HG03439 (cell line): ENCODE results near the gene GOSR2.
"Not testable (repeated sequence)": the region's sequence is repeated elsewhere in the genome, so short reads cannot be mapped to it uniquely, and the experiment has no call there.

Source experiments
- ATAC-seq: cut with Tn5 transposase; IDR thresholded peaks from one replicate; pipeline ENCODE4 v1.9.1; 2021; ENCODE audit warnings: mild to moderate bottlenecking, moderate library complexity; ENCODE audit not compliant: unreplicated experiment

Gene GOSR2

DNA sequence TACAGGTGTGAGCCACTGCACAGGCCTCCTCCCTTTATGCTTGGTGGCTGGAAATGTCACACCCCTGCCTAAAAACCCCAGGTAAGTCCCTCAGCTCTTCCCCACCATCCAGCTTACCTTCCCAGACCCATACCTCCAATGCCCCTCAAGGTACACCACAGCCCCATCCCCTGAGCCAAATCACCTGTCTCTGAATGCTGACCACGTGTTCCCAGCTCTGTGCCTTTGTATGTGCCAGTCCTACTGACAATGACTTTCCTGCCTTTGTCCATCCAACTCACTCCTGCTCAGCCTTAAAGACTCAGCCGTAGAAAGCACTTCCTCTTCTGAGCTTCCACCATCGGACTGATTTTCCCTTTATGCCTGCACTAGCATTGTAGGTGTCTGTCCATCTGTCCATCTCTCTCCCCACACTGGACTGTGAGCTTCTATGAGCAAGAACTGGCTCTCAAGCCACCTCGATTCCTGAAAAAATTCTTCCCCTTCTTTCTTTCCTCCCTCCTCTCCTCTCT is 30.7 kb upstream of the GOSR2 start:
- ATAC-seq = no peak

DNA sequence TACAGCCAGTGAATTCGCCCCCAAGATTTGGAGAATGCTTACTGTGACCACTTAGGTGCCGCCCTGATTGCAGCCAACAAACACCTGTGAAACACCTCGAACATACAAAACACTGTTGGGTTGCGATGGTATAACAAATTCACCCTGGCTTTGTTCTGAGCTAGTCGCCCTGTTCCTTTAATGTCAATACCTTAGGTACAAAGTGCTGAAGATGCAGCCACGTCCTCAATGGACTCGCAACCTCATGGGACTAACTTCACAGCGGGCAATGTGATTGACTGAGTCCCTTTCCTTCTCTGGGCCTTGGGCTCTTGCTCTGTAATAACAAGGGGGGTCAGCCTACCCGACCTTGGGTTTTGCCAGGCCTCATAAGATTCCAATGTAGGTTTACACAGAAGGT is 28.9 kb upstream of the GOSR2 start:
- ATAC-seq = no peak

DNA sequence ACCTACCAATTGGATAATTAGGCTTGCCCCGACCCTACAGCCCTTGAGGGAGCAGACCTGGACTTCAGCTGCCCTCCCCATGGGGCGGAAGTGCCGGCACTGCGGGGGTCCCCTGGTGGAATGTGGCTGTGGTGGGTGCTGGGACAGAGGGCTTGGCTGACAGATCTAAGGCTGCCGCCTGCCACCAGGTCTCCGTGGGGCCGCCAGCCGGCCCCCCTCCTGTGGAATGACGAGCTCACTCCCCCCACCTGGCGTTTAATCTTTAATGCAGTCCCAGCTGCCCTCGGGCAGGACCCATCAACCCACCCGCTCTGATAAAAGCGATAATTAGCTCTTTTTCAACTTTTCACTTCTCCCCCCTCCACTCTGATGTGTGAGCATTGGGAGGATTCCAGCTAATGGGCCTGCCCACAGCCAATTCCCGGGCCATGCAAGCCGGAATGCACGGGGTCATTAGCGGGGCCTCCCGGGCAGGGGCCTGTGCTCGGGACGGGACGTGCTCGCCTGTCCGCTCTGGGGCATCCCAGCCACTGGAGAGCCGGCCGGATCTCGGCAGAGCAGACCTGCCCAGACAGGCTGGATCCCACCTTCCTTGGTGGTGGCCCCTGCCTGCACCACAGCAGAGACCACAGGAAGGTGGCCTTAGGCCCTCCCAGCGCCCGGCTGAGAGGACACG is 28.3 kb upstream of the GOSR2 start:
- ATAC-seq = no peak

DNA sequence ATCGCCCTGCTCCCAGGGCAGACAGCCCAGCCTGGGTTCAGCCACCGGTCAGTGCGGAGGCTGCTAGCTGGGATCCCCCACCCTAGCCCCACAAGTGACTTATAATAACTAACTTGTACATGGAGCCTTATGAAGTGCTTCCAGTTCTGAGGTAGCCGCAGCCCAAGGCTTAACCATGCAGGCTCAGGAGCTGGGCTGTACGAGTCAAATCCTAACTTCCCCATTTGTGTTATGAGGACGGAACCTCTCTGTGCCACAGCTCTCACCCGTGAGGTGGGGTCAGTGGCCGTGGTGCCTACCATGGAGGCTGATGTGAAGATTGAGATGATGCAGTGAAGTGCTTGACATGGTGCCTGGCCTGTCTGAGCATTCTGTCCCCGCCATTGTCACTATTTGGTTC is 27.8 kb upstream of the GOSR2 start:
- ATAC-seq = no peak

DNA sequence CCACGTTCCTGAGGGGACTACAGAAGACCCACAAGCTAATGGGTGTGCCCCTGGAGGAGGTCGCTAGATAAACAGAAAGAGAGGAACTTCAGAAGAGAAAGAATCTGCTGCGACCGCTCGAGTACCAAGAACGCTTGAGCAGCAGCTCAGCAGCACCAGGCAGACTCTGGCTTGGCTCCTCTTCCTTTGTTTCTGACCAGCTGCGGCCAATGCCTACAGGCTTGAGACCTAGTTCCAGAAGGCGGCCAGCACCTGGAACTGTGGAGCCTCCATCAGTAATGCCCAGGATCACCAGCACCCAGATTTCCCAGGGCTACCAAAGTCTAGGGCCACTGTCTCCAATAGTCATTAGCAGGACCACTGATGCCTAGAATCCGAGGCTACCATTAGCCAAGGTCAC is 26.0 kb upstream of the GOSR2 start:
- no peak for ATAC-seq

DNA sequence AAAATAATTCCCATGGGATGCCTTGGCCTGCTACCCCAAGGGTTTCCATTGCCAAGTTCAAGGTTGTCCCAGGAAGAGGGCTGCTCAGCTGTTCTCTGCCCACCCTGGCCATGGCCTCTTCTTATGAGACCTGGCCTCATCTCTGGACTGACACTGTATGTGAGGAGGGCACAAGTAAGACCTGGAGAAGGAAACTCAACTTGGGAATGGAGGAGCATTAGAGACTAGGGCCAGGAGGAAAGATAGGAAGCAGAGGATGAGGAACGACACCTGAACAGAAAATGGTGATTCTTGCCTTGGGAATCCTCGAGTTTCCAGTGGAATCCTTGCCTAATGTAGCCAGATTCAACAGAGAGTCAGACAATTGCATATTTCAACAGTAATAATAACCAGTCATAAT is 24.6 kb upstream of the GOSR2 start:
- ATAC-seq = no peak

DNA sequence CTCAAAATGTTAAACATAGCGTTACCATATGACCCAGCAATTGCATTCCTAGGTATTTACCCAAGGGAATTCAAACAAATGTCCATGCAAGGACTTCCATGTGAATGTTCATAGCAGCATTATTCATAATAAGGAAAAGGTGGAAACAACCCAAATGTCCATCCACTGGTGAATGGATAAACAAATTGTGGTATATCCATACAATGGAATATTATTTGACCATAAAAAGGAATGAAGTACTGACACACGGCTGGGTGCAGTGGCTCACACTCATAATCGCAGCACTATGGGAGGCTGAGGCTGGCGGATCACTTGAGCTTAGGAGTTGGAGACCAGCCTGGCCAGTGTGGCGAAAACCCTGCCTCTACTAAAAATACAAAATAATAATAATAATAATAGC is 24.1 kb upstream of the GOSR2 start:
- no peak for ATAC-seq

DNA sequence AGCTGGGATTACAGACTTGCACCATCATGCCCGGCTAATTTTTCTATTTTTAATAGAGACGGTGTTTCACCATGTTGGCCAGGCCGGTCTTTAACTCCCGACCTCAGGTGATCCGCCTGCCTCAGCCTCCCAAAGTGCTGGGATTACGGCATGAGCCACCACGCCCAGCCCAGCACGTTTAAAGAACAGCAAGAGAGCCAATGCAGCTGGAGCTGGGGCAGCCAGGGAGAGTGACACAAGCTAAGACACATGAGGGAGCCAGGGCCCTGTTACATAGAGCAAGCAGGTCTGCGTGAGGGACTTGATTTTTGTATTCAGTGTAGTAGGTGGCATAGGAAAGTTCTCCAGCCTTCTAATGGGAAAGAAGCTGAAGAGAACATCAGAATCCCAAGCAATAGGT is 21.7 kb upstream of the GOSR2 start:
- no peak for ATAC-seq

DNA sequence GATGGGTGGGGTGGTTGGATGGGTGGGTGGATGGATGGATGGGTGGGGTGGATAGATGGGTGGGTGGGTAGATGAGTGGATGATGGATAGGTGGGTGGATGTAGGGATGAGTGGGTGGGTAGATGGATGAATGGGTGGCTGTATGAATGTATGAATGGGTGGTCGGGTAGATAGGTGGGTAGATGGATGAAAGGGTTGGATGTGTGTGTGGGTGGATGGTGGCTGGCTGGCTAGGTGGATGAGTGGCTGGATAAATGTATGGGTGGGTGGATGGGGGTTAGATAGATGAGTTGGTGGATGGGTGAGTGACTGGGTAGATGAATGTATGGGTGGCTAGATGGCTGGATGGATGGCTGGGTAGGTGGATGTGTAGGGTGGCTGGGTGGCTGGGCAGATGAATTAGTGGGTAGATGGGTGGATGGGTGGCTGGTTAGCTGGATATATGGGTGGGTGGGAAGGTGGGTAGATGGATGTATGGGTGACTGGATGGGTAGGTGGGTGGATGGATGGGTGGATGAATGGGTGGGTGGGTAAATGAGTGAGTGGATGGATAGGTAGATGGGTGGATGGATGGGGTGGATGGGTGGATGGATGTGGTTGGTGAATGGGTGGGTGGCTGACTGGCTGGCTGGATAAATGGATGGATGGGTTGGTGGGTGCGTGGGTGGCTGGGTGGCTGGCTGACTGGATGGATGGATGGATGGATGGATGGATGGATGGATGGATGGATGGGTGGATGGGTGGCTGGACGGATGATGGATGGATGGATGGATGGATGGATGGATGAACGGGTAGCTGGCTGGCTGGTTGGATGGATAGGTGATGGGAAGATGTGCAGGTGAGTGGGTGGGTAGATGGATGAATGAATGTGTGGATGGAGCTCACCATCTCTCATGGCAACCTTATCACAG is 18.9 kb upstream of the GOSR2 start:
- ATAC-seq = no peak

DNA sequence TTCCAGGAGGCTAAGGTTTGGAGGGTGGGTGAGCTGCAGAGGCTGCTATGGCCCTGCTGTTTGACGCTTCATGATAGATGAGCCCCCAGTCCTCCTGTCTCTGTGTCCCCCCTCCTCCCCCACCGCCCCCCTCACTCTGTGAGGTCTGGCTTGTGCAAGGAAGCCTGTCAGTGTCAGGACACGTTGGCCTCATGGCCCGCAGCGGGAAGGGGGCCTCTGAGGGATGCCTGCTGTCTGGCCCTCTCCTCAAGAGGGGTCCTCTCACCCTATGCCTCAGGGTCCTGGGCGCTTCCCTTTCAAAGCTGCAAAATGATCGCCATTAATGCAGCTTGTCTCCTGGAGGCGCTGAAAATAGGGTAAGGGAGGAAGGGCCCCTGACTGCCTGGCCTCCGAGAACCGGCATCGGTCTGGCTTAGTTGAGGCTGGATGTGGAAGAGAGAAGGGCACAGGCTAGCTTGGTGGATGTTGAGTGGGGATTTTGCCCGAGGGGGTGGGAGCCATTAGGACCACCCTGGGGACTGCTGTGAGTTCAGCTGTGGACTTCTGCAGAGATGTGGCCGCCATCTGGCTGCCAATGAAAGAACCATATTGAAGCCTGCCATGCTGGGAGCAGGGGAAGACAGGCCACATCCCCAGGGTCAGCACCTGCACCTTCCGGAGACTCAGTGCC is 14.8 kb upstream of the GOSR2 start:
- ATAC-seq = no peak

DNA sequence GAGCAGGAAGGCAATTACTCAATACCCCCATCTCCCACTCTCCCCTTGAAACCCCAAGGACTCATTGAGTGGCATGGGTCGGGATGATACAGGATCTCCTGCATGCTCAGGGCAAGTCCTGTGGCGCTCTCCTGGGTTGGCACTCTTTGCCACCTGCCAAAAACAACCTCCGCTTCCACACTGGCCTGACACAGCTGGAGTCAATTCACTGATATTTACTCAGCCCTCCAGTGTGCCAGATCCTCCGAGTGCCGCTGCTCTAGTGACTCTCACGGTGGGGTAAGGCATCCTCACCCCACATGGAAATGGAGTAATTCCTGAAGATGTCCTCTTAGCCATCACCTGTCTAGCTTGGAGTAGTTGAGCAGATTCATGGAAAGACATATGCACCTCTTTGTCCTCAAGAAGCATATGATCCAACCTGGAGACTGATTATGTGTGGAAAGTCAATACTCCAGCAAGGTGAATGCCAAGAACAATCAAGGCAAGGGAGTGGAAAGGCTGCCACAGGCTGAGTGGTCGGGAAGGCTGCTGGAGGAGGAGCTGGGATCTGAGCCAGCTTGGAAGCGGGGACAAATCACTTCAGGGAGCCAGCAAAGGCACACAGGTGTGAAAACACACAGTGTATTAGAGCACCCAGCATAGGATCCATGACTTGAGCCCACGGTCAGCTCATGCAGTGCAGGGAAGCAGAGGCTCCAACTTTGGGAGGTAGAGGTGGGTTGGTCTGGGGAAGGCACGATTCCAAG is 12.6 kb upstream of the GOSR2 start:
- ATAC-seq = no peak

DNA sequence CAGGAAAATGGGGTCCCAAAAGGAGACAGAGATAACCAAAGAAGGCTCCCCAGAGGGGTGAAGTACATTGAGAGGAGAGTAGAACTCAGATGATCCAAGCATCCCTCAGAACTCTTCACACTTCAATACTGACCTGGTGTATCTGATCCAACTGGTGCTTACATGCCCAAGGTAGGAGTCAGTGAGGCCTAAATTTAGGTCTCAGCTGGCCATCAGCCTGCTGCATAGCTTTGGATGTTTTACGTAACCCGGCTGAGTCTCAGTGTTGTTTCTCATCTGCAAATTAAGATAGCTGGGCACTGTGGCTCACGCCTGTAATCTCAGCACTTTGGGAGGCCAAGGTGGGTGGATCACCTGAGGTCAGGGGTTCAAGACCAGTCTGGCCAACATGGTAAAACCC is 11.6 kb upstream of the GOSR2 start:
- ATAC-seq = no peak

DNA sequence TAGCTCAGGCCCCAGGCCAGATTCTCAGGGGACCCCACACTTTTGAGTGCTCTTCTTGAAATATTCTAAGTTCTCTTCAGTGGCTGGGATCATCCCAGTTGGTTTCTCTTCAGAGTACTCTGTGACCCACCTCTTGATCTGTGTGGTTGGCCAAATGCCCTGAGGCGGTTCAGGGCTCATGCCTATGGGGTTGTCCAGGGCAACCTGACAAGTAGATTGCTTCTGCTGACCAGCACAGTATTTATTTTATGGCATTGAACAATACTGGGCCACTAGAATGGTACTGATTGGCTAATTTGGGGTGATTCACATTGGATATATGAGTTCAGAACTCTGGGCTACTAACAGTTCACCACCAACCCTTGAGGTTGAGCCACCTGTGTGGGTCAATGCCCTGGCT is 7.4 kb upstream of the GOSR2 start:
- ATAC-seq = no peak

DNA sequence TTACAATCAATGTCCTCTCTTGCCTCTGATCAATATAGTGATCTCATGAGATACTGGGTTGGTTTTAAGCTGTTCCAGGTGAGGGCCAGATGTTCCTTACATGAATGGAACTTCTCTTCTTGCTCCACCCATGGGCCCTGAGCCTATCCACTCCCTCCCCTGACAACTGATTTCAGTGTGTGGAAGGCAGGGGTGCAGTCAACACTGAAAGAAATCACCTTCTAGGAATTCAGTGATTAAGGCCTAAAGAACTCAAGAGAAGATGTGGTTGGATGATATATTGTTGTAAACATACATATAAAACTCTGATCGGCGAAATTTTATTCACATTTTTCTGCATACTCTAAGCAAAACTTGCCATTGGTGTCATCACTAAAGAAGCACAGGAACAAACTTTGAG is 6.7 kb upstream of the GOSR2 start:
- no peak for ATAC-seq

DNA sequence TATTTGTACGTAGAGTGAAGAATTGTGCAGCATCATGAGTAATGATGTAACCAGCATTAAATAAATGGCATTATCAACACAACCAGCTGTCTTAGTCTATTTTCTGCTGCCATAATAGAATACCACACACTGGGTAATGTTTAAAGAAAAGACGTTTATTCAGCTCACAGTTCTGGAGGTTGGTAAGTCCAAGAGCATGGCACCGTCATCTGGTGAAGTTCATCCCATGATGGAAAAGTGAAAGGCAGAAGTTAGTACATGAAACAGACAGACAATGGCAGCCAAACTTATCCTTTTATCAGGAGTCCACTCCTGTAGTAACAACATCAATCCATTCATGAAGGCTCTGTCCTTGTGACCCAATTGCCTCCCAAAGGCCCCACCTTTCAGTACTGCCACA is 6.3 kb upstream of the GOSR2 start:
- no peak for ATAC-seq

DNA sequence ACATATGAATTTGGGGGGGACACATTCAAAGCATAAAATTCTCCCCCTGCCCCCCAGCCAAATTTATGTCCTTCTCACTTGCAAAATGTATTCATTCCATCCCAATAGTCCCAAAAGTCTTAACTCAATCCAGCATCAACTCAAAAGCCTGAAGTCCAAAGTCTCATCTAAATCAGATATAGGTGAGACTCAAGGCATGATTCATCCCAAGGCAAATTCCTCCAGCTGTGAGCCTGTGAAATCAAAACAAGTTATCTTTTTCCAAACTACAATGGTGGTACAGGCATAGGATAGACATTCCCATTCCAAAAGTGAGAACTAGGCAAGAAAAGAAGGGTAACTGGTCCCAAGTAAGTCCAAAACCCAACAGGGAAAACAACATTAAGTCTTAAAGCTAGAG is 5.9 kb upstream of the GOSR2 start:
- ATAC-seq = no peak

DNA sequence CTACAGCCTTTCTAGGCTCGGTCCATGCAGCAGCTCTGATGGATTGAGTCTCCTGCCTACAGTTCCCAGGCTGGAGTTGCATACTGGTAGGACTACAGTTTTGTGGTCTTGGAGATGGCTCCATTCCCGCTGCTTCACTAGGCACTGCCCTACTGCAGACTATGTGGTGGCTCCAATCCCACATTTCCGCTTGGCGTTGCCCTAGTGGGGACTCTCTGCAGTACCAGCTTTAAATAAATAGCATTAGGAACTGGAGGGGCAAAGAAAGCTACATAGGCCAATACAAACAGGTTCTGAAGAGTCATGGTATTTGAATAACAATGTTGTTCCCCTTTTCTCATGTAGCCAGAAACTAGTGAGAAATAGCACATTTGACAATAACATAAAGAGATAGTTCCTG is 5.4 kb upstream of the GOSR2 start:
- no peak for ATAC-seq

DNA sequence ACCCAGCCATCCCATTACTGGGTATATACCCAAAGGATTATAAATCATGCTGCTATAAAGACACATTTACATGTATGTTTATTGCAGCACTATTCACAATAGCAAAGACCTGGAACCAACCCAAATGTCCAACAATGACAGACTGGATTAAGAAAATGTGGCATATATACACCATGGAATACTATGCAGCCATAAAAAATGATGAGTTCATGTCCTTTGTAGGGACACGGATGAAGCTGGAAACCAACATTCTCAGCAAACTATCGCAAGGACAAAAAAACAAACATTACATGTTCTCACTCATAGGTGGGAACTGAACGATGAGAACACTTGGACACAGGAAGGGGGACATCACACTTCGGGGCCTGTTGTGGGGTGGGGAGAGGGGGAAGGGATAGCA is 998 bp upstream of the GOSR2 start:
- not testable (repeated sequence) for ATAC-seq

DNA sequence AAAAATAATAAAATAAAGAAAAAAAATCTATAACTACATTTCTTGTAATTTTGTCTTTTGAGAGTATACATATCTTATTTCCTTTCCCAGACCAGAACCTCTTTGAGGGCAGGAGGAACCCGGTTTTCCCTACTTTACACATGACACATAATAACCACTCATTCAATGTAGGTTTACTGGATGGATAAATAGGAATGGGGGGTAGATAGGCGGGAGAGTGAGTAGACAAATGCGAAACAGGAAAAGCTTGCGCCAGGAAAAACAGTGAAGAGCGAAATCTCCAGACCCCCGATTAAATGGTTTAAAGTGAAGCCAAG is 515 bp upstream of the GOSR2 start:
- no peak for ATAC-seq

DNA sequence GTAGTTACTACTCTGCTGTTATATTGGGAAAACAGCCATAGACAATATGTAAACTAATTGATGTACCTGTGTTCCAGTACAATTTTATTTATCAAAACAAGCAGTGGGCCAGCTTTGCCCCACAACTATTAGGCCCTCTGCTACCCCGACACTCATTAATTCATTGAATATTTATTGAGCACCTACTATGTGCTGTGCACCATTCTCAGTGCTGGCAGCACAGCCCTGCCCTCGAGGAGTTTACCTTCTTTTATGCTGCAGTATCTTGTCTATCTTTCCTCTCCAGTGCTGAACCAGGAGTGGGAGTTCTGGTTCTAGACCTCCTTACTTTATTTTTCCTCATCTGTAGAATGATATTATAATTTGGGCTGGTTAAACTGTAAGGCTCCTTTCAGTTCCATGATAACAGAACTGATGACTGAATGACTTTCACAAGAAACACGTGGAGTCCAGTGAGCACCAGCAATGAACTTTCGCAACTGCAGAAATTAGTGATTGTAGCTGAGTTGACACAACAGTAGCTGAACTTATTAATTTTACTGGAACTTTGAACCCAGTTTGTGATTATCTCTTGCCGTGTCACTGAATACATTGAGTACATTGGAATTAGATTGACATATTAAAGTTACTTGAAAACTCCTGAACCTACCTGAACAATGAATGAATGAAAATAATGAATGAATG is 2.4 kb downstream of the GOSR2 start:
- ATAC-seq = no peak
